Nephron progenitor cell (in vitro differentiated cells): ENCODE data around the gene ADAP2.
A peak's percentile ranks its signal among the peaks of the same experiment; 100 is the strongest.

Experiments
- DNase-seq: peaks from one replicate; pipeline ENCODE4 v3.0.0; 2021
- H3K27ac Mint-ChIP-seq: 2 replicates; pipeline ENCODE4 v1.8.0; 2021; ENCODE audit warnings: mild to moderate bottlenecking, moderate library complexity, mixed read lengths
- H3K27me3 Mint-ChIP-seq: 2 replicates; pipeline ENCODE4 v1.8.0; 2021; ENCODE audit warnings: mild to moderate bottlenecking, low read depth, mixed read lengths; ENCODE audit not compliant: poor library complexity
- H3K36me3 Mint-ChIP-seq: 2 replicates; pipeline ENCODE4 v1.8.0; 2021; ENCODE audit warnings: low read depth, mixed read lengths
- H3K4me1 Mint-ChIP-seq: 2 replicates; pipeline ENCODE4 v1.8.0; 2021; ENCODE audit warnings: mixed read lengths
- H3K4me3 Mint-ChIP-seq: 2 replicates; pipeline ENCODE4 v1.8.0; 2021; ENCODE audit warnings: mild to moderate bottlenecking, moderate library complexity, mixed read lengths
- H3K9me3 Mint-ChIP-seq: 2 replicates; pipeline ENCODE4 v1.8.0; 2021; ENCODE audit warnings: mild to moderate bottlenecking, moderate library complexity, mixed read lengths
- TF ChIP-seq, protein P1 (sequence below): fragments of 200-600 bp; sonication (generic); IDR thresholded peaks from 2 replicates; pipeline ENCODE4 v1.5.0; 2021; ENCODE audit warnings: antibody characterized with exemption

Gene ADAP2

GRCh38 chr17:31002047-31002446 lies 80.3 kb downstream of the ADAP2 start:
- Mint-ChIP-seq H3K9me3 (peaks cover 3% of the 10 kb centered on the region), H3K27me3 (peaks cover 16% of the 10 kb centered on the region), H3K36me3 (peaks cover 51% of the 10 kb centered on the region), H3K4me3 (no peak overlapping the region), H3K27ac (no peak overlapping the region), H3K4me1 (peaks cover 7% of the 10 kb centered on the region)
- TF ChIP-seq, protein P1, sequence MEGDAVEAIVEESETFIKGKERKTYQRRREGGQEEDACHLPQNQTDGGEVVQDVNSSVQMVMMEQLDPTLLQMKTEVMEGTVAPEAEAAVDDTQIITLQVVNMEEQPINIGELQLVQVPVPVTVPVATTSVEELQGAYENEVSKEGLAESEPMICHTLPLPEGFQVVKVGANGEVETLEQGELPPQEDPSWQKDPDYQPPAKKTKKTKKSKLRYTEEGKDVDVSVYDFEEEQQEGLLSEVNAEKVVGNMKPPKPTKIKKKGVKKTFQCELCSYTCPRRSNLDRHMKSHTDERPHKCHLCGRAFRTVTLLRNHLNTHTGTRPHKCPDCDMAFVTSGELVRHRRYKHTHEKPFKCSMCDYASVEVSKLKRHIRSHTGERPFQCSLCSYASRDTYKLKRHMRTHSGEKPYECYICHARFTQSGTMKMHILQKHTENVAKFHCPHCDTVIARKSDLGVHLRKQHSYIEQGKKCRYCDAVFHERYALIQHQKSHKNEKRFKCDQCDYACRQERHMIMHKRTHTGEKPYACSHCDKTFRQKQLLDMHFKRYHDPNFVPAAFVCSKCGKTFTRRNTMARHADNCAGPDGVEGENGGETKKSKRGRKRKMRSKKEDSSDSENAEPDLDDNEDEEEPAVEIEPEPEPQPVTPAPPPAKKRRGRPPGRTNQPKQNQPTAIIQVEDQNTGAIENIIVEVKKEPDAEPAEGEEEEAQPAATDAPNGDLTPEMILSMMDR, result no peak
- DNase-seq, result no peak

DNA sequence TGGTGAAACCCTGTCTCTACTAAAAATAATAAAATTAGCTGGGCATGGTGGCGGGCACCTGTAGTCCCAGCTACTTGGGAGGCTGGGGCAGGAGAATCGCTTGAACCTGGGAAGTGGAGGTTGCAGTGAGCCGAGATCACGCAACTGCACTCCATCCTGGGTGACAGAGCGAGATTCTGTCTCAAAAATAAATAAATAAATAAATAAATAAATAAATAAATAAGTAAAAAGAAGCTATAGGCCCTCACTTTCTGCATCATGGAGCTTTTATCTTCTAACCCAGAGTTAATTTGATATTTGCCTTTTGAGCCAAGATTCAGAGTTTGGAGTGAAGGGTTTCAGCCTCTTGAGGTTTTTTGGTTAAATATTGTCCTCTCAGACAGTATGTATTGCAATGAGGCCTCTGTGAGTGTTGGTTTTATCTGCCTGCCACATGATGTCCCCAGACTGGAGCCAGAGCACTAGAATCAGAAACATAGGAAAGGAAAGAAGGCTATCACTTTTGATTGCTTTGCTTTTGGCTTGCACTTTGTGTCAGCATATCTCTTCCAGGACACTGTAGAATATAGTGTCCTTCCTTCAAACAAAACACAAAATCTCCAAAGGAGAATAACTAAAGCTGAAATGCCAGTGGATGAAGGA lies 81.6 kb downstream of the ADAP2 start:
- H3K27ac Mint-ChIP-seq, result no peak overlapping the region
- peaks cover 12% of the 10 kb centered on the region for H3K4me1 Mint-ChIP-seq
- peaks cover 28% of the 10 kb centered on the region for H3K27me3 Mint-ChIP-seq
- DNase-seq, result no peak
- peaks cover 51% of the 10 kb centered on the region for H3K36me3 Mint-ChIP-seq
- TF ChIP-seq, protein P1, result no peak
- H3K9me3 Mint-ChIP-seq, result peaks cover 7% of the 10 kb centered on the region
- no peak overlapping the region for H3K4me3 Mint-ChIP-seq

DNA sequence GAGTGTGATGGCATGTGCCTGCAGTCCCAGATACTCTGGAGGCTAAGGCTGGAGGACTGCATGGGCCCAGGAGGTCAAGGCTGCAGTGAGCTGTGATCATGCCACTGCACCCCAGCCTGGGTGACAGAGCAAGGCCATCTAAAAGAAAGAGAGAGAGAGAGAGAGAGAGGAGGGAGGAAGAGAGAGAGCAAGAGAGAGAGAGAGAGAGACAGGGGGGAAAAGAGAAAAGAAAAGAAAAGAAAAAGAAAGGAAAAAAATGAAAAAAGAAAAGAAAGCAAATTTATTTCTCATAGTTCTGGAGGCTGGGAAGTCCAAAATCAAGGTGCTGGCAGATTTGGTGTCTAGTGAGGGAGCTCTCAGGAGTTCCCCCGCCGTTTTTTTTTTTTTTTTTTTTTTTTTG lies 82.4 kb downstream of the ADAP2 start:
- peaks cover 37% of the 10 kb centered on the region for H3K27me3 Mint-ChIP-seq
- no peak for DNase-seq
- TF ChIP-seq, protein P1, result no peak
- peaks cover 44% of the 10 kb centered on the region for H3K36me3 Mint-ChIP-seq
- H3K4me1 Mint-ChIP-seq, result peaks cover 18% of the 10 kb centered on the region
- no peak overlapping the region for H3K27ac Mint-ChIP-seq
- H3K9me3 Mint-ChIP-seq, result peaks cover 7% of the 10 kb centered on the region
- no peak overlapping the region for H3K4me3 Mint-ChIP-seq

DNA sequence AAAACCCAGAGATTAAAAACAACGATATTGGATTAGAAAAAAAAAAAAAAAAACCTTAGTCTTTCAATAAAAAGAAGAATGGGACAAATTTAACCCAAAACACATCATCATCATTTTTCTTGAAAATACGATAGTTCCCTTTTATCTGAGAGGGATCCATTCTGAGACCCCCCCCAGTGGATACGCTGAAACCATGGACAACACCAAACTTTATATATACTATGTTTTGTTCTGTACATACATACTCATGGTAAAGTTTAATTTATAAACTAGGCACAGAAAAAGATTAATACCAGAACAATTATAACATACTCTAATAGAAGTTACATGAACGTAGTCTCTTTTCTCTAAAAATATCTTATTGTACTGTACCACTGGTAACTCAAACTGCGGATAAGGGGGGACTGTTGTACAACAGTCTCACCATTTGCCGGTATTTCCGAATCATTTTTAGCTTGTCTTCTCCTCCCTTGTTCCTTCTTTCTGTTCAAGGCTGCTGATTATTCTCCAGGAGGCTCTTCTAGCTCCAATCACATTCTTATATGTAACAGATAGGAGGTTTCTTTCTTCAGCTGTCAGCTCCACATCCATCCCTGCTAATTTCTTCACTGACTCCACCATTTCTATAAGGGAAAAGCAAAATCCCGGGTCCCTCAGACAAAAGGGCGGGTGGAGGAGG lies 86.1 kb downstream of the ADAP2 start:
- peaks cover 7% of the 10 kb centered on the region for H3K9me3 Mint-ChIP-seq
- H3K36me3 Mint-ChIP-seq, result peaks cover 29% of the 10 kb centered on the region
- peaks cover 67% of the 10 kb centered on the region for H3K27me3 Mint-ChIP-seq
- no peak for DNase-seq
- TF ChIP-seq, protein P1, result no peak
- H3K27ac Mint-ChIP-seq, result no peak overlapping the region
- H3K4me3 Mint-ChIP-seq, result peak overlapping the region; percentile 90
- H3K4me1 Mint-ChIP-seq, result peaks cover 13% of the 10 kb centered on the region

DNA sequence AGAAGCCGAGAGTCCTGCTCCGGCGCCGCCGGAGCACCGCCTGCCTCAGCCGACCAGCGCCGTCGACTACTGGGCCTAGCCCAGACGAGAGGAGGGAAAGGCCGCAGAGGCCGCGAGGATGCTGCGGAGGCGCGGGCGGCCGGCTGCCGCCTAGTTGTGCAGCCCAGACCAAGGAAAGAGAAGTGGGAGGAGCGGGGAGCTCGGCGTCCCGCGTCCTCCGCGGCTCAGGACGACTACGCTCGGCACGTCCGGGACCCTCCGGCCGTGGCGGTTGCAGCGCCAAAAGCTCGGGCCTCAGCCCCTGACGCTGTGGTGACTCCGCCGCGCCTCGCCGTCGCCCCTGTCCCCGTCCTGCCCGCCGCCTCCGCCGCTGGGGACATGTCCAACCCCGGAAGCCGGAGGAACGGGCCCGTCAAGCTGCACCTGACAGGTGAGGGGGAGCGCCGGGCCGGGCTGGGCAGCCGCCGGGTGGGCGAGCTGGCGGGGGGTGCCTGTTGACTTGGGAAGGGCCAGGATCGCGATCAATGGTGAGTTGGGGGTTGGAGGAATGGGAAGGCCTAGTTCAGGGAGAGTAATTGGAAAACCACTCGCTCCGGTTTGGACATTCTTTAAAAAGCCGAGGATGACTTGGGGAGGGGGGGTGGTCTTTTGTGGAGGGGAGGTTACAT lies 86.8 kb downstream of the ADAP2 start:
- TF ChIP-seq, protein P1, result no peak
- Mint-ChIP-seq H3K36me3 (peaks cover 28% of the 10 kb centered on the region), H3K9me3 (peaks cover 7% of the 10 kb centered on the region), H3K27me3 (peaks cover 67% of the 10 kb centered on the region), H3K4me3 (peak overlapping the region; percentile 90), H3K27ac (no peak overlapping the region), H3K4me1 (peaks cover 13% of the 10 kb centered on the region)
- peak; percentile 71 for DNase-seq
